ENCODE data around the gene EGFR. TPM values are rescaled to one million over a fixed set of nuclear protein-coding genes. Genes with fewer than 3 reads are reported as not detected.

The EGFR gene
- total and polyA plus RNA-seq, 2 experiments from 2014 or later = 0.51 to 0.57 TPM

DNA sequence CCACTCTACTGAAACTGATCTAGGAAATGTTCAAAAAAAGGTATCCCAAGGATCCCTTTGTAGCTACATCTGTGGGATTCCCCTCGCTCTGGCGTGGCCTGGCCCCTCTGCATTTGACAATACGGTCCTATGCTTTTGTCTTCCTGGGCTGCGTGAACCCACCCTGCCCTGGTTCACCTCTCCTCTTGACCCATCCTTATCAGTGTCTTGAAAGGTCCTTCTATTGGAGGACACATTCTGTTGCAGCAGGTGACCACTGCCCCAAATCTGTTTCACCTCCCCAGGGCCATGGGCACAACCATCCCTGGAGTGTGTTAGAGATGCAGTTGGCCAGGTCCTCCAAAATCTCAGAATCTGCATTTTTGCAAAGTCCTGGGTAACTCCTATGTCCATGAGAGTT, 100.8 kb downstream of the EGFR start:
- DNase-seq (ENCODE audit: low read depth in 1 of 2, low spot score in 1 of 2) = no peak
- TF ChIP-seq, protein P1, sequence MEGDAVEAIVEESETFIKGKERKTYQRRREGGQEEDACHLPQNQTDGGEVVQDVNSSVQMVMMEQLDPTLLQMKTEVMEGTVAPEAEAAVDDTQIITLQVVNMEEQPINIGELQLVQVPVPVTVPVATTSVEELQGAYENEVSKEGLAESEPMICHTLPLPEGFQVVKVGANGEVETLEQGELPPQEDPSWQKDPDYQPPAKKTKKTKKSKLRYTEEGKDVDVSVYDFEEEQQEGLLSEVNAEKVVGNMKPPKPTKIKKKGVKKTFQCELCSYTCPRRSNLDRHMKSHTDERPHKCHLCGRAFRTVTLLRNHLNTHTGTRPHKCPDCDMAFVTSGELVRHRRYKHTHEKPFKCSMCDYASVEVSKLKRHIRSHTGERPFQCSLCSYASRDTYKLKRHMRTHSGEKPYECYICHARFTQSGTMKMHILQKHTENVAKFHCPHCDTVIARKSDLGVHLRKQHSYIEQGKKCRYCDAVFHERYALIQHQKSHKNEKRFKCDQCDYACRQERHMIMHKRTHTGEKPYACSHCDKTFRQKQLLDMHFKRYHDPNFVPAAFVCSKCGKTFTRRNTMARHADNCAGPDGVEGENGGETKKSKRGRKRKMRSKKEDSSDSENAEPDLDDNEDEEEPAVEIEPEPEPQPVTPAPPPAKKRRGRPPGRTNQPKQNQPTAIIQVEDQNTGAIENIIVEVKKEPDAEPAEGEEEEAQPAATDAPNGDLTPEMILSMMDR (IDR thresholded peaks at IDR 0.05; ENCODE audit: low read depth, low read length) = no peak

DNA sequence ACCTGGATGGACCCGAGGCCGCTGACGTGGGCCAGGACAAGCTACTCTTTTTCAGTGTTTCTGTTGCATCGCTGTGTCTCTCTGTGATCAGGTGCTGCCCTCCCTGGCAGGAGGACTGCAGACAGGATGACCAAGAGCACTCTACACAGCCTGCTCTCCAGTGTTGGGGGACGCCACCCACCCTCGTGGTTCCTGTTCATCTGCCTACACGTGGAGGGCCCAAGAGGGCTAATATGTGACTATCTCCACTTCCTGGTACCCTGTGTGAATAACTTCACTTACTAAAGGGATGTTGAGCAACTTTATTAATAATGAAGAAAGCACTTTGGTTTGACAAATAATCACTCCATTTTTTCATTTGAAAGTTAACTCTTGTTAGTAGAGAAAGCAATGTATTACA, 101.3 kb downstream of the EGFR start:
- Histone ChIP-seq H3K4me3 (no peak overlapping the region), H3K27ac (no peak overlapping the region), H3K9me3 (ENCODE audit: low read depth) (no peaks in the 10 kb centered on the region), H3K36me3 (no peaks in the 10 kb centered on the region), H3K4me1 (ENCODE audit: low read depth) (no peaks in the 10 kb centered on the region), H3K27me3 (no peaks in the 10 kb centered on the region)
- no peak for DNase-seq (ENCODE audit: low read depth in 1 of 2, low spot score in 1 of 2)
- TF ChIP-seq, protein P1 (IDR thresholded peaks at IDR 0.05; ENCODE audit: low read depth, low read length) = no peak

More for the DNA sequence above, 100.8 kb downstream of the EGFR start:
- H3K4me3 ChIP-seq = no peak overlapping the region
- no peaks in the 10 kb centered on the region for H3K9me3 ChIP-seq (ENCODE audit: low read depth)
- no peaks in the 10 kb centered on the region for H3K4me1 ChIP-seq (ENCODE audit: low read depth)
- H3K36me3 ChIP-seq = no peaks in the 10 kb centered on the region
- H3K27ac ChIP-seq = no peak overlapping the region
- H3K27me3 ChIP-seq = no peaks in the 10 kb centered on the region

DNA sequence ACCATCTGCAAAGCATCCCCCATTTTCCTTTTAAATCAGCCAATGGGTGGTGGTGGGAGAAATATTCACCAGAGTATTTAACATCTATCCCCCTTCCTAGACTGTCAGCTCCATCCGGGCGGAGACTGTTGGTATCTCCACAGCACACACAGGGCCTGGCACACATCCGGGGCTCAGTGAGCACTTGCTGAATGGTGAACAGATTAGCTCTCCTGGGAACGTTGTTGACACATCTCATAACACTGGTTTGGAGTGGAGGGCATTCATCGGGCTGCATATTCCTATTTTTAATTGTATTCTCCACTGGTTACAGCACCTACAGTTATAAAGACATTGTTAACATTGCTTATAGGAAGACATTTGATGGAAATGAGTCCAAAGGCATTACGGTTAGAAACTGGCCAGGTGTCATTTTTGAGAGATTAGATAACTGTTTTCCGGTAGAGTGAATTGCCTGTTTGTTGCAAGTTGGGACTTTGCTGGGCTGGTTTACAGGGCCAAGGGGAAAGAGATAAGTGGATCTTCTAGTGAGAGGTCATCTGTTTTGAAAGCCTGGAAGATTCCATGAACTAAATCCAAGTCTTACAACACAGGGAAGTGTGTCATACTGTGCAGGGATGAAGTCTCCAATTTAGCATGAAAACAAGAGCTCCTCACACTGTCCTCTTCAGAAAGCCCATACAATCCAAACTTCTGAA, 101.8 kb downstream of the EGFR start:
- Histone ChIP-seq H3K4me1 (ENCODE audit: low read depth) (no peaks in the 10 kb centered on the region), H3K9me3 (ENCODE audit: low read depth) (no peaks in the 10 kb centered on the region), H3K27ac (no peak overlapping the region), H3K27me3 (no peaks in the 10 kb centered on the region), H3K36me3 (no peaks in the 10 kb centered on the region), H3K4me3 (no peak overlapping the region)
- peak in 1 of 2 donors; percentile 88 for DNase-seq (ENCODE audit: low read depth in 1 of 2, low spot score in 1 of 2)
- TF ChIP-seq, protein P1 (IDR thresholded peaks at IDR 0.05; ENCODE audit: low read depth, low read length) = no peak

DNA sequence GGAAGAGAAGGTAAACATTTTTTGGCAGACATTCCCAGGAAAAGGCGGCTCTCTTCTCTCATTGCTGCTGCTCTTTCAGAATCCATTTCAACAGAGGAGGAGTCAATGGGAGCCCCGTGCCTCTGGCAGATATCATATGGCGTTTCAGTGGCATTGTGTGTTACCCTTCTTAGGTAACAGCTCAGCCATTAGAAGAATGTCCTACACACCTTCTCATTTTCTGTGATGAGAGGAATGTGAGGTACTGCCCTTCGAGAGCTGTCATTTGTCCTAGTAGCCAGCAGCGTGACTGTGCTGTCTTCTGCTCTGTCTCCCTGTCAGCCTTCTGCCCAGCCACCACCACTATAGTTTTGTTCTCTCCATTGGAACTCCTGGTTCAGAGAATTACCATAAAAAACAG, 102.4 kb downstream of the EGFR start:
- Histone ChIP-seq H3K27me3 (no peaks in the 10 kb centered on the region), H3K9me3 (ENCODE audit: low read depth) (no peaks in the 10 kb centered on the region), H3K4me3 (no peak overlapping the region), H3K4me1 (ENCODE audit: low read depth) (no peaks in the 10 kb centered on the region), H3K36me3 (no peaks in the 10 kb centered on the region), H3K27ac (no peak overlapping the region)
- DNase-seq (ENCODE audit: low read depth in 1 of 2, low spot score in 1 of 2) = no peak
- TF ChIP-seq, protein P1 (IDR thresholded peaks at IDR 0.05; ENCODE audit: low read depth, low read length) = no peak

DNA sequence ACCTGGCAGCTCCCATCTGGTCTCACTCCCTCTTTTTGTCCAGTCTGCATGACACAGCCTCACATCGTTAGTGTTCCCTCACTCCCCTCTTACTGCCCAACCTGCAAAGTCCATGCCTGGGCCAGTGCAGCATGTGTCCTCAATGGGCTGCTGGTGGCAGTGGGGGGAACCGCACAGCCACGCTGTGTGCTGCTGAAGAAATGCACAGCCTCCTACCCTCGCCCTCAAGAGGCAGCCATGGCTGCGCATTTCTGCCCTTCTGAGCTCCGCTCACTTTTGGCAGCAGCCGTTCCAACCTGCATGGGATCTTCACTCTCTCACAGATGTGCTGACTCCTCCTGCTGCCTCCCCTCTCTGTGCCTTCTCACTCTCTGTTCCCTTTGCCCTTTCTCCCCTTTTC, 103.4 kb downstream of the EGFR start:
- Histone ChIP-seq H3K9me3 (ENCODE audit: low read depth) (no peaks in the 10 kb centered on the region), H3K4me3 (no peak overlapping the region), H3K27ac (no peak overlapping the region), H3K4me1 (ENCODE audit: low read depth) (no peaks in the 10 kb centered on the region), H3K36me3 (no peaks in the 10 kb centered on the region), H3K27me3 (no peaks in the 10 kb centered on the region)
- TF ChIP-seq, protein P1 (IDR thresholded peaks at IDR 0.05; ENCODE audit: low read depth, low read length) = no peak
- DNase-seq (ENCODE audit: low read depth in 1 of 2, low spot score in 1 of 2) = no peak

All from cardiac muscle cell (in vitro differentiated cells and primary cell).